AG10803 (cell line): ENCODE measurements around the gene SAMD4A.
A peak's percentile ranks its signal among the peaks of the same experiment; 100 is the strongest.

Experiments used
- DNase-seq: peaks from one replicate; pipeline ENCODE4 v3.0.0; 2010; ENCODE audit warnings: low read depth
- H3K4me3 ChIP-seq: 2 replicates; pipeline ENCODE4 v1.5.1; 2011; ENCODE audit warnings: mild to moderate bottlenecking, low read length, control low read depth
- CTCF ChIP-seq: conservative IDR thresholded peaks from 2 replicates; pipeline ENCODE4 v1.5.1; 2011; ENCODE audit warnings: mild to moderate bottlenecking, low read length, control low read depth, inconsistent platforms

SAMD4A gene

GRCh38 chr14:54724676-54725325 lies 157.9 kb downstream of the SAMD4A start:
- H3K4me3 ChIP-seq, result no peak overlapping the region
- no peak for DNase-seq
- TF ChIP-seq CTCF, result no peak

GRCh38 chr14:54725998-54726397 lies 159.1 kb downstream of the SAMD4A start:
- DNase-seq, result no peak
- H3K4me3 ChIP-seq, result no peak overlapping the region
- TF ChIP-seq CTCF, result no peak

GRCh38 chr14:54727929-54728328 lies 161.0 kb downstream of the SAMD4A start:
- H3K4me3 ChIP-seq, result peak overlapping the region; percentile 48
- TF ChIP-seq CTCF, result no peak
- peak; percentile 86 for DNase-seq

- TF ChIP-seq CTCF, result no peak
- peak; percentile 57 for DNase-seq
These were observed 162.0 kb downstream of the SAMD4A start for GRCh38 chr14:54728700-54729527.

GRCh38 chr14:54730156-54730961 lies 163.4 kb downstream of the SAMD4A start:
- H3K4me3 ChIP-seq, result peak overlapping the region; percentile 53
- DNase-seq, result peak; percentile 98
- TF ChIP-seq CTCF, result no peak

More at GRCh38 chr14:54728700-54729527, 162.0 kb downstream of the SAMD4A start:
- H3K4me3 ChIP-seq, result no peak overlapping the region

- no peak overlapping the region for H3K4me3 ChIP-seq
- TF ChIP-seq CTCF, result no peak
- no peak for DNase-seq
These were observed 168.0 kb downstream of the SAMD4A start for GRCh38 chr14:54734966-54735365.
